IPS DF 6.9 (cell line): Measurements from ENCODE around the gene MAGI2.

Experiments
- DNase-seq: peaks from one replicate; pipeline ENCODE4 v3.0.0-alpha.2; 2013; ENCODE audit warnings: low read depth, low spot score
- H3K27ac ChIP-seq: one replicate; pipeline ENCODE4 v1.5.1; 2013; ENCODE audit warnings: low read length, control low read depth
- H3K27me3 ChIP-seq: 2 replicates; pipeline ENCODE4 v1.6.1; 2013; ENCODE audit warnings: mild to moderate bottlenecking, low read length; ENCODE audit not compliant: control insufficient read depth, insufficient read depth
- H3K36me3 ChIP-seq: 2 replicates; pipeline ENCODE4 v1.6.1; 2013; ENCODE audit warnings: low read length; ENCODE audit not compliant: control insufficient read depth, insufficient read depth
- H3K4me1 ChIP-seq: 2 replicates; pipeline ENCODE4 v1.6.1; 2013; ENCODE audit warnings: low read length; ENCODE audit not compliant: control insufficient read depth, insufficient read depth
- H3K4me3 ChIP-seq: 2 replicates; pipeline ENCODE4 v1.5.1; 2013; ENCODE audit warnings: mild to moderate bottlenecking, low read length
- H3K9me3 ChIP-seq: 2 replicates; pipeline ENCODE4 v1.6.1; 2013; ENCODE audit warnings: low read length, inconsistent platforms; ENCODE audit not compliant: control insufficient read depth, insufficient read depth
- WGBS: extraction: QIAGEN DNeasy Blood & Tissue Kit; methylation state at CpG from one replicate; pipeline ENCODE4 v1.1.7; 2013; ENCODE audit warnings: mixed read lengths, missing lambda C conversion rate; ENCODE audit not compliant: insufficient read length, insufficient coverage; 5-methylcytosine and 5-hydroxymethylcytosine counted together

Gene MAGI2

GRCh38 chr7:78020874-78021249, 1432.6 kb downstream of the MAGI2 start:
- no peak overlapping the region for H3K27ac ChIP-seq
- H3K4me3 ChIP-seq: no peak overlapping the region
- H3K4me1 ChIP-seq: 0 out of 2 replicates have a peak, but pooled peaks cover 2% of the 10 kb centered on the region
- no peak for DNase-seq
- peaks cover 2% of the 10 kb centered on the region; the same call in 1 of the 2 replicates for H3K27me3 ChIP-seq
- no peaks in the 10 kb centered on the region for H3K9me3 ChIP-seq
- no peaks in the 10 kb centered on the region for H3K36me3 ChIP-seq

- 0 out of 2 replicates have a peak, but pooled peaks cover 2% of the 10 kb centered on the region for H3K4me1 ChIP-seq
- no peak for DNase-seq
- H3K27me3 ChIP-seq: peaks cover 2% of the 10 kb centered on the region; the same call in 1 of the 2 replicates
- peak overlapping the region; percentile 38; the same call in 1 of the 2 replicates for H3K4me3 ChIP-seq
- WGBS: no CpG with 5 or more reads among the region's 25 CpGs
- no peaks in the 10 kb centered on the region for H3K36me3 ChIP-seq
- no peaks in the 10 kb centered on the region for H3K9me3 ChIP-seq
- no peak overlapping the region for H3K27ac ChIP-seq
These were observed 1433.2 kb downstream of the MAGI2 start for GRCh38 chr7:78020136-78020873.

- H3K4me3 ChIP-seq: peak overlapping the region; percentile 38; the same call in 1 of the 2 replicates
- H3K4me1 ChIP-seq: 0 out of 2 replicates have a peak, but pooled peaks cover 2% of the 10 kb centered on the region
- no peaks in the 10 kb centered on the region for H3K36me3 ChIP-seq
- DNase-seq: no peak
- peaks cover 2% of the 10 kb centered on the region; the same call in 1 of the 2 replicates for H3K27me3 ChIP-seq
- no CpG with 5 or more reads among the region's 88 CpGs for whole genome bisulfite sequencing
- H3K27ac ChIP-seq: no peak overlapping the region
- H3K9me3 ChIP-seq: no peaks in the 10 kb centered on the region
These were observed 1433.9 kb downstream of the MAGI2 start for GRCh38 chr7:78019447-78020135.

- H3K27ac ChIP-seq: no peak overlapping the region
- no peaks in the 10 kb centered on the region for H3K9me3 ChIP-seq
- H3K27me3 ChIP-seq: peaks cover 2% of the 10 kb centered on the region; the same call in 1 of the 2 replicates
- no peak for DNase-seq
- H3K4me3 ChIP-seq: peak overlapping the region; percentile 25; the same call in 1 of the 2 replicates
- WGBS: no CpG with 5 or more reads among the region's 51 CpGs
- H3K4me1 ChIP-seq: 0 out of 2 replicates have a peak, but pooled peaks cover 2% of the 10 kb centered on the region
- no peaks in the 10 kb centered on the region for H3K36me3 ChIP-seq
These were observed 1434.6 kb downstream of the MAGI2 start for GRCh38 chr7:78018641-78019446.

- no peak for DNase-seq
- no CpG with 5 or more reads among the region's 5 CpGs for WGBS
- no peak overlapping the region for H3K4me3 ChIP-seq
These were observed 1435.8 kb downstream of the MAGI2 start for GRCh38 chr7:78017591-78018100.

GRCh38 chr7:78015574-78016260, 1437.8 kb downstream of the MAGI2 start:
- H3K9me3 ChIP-seq: no peaks in the 10 kb centered on the region
- H3K4me3 ChIP-seq: no peak overlapping the region
- no peak for DNase-seq
- H3K27ac ChIP-seq: no peak overlapping the region
- H3K36me3 ChIP-seq: no peaks in the 10 kb centered on the region
- 0 out of 2 replicates have a peak, but pooled peaks cover 2% of the 10 kb centered on the region for H3K4me1 ChIP-seq
- no CpG with 5 or more reads among the region's 5 CpGs for WGBS
- peaks cover 2% of the 10 kb centered on the region for H3K27me3 ChIP-seq

More at GRCh38 chr7:78017591-78018100, 1435.8 kb downstream of the MAGI2 start:
- Histone ChIP-seq H3K36me3 (no peaks in the 10 kb centered on the region), H3K9me3 (no peaks in the 10 kb centered on the region), H3K27me3 (peaks cover 2% of the 10 kb centered on the region; the same call in 1 of the 2 replicates), H3K27ac (no peak overlapping the region), H3K4me1 (0 out of 2 replicates have a peak, but pooled peaks cover 2% of the 10 kb centered on the region)

- no peak overlapping the region for H3K27ac ChIP-seq
- H3K4me3 ChIP-seq: no peak overlapping the region
These were observed 1439.1 kb downstream of the MAGI2 start for GRCh38 chr7:78014401-78014800.

GRCh38 chr7:78013386-78013785, 1440.1 kb downstream of the MAGI2 start:
- Histone ChIP-seq H3K4me1 (no peaks in the 10 kb centered on the region), H3K27me3 (no peaks in the 10 kb centered on the region; the same call in 1 of the 2 replicates), H3K4me3 (no peak overlapping the region), H3K9me3 (no peaks in the 10 kb centered on the region), H3K36me3 (no peaks in the 10 kb centered on the region), H3K27ac (no peak overlapping the region)
- DNase-seq: no peak
- no CpG with 5 or more reads among the region's 3 CpGs for WGBS

More at GRCh38 chr7:78014401-78014800, 1439.1 kb downstream of the MAGI2 start:
- Histone ChIP-seq H3K9me3 (no peaks in the 10 kb centered on the region), H3K4me1 (0 out of 2 replicates have a peak, but pooled peaks cover 2% of the 10 kb centered on the region), H3K36me3 (no peaks in the 10 kb centered on the region), H3K27me3 (peaks cover 2% of the 10 kb centered on the region)
- no peak for DNase-seq
- no CpG with 5 or more reads among the region's 3 CpGs for WGBS

- DNase-seq: no peak
- no peaks in the 10 kb centered on the region for H3K36me3 ChIP-seq
- H3K4me3 ChIP-seq: no peak overlapping the region
- no peaks in the 10 kb centered on the region for H3K9me3 ChIP-seq
- no CpG with 5 or more reads among the region's 5 CpGs for WGBS
- no peaks in the 10 kb centered on the region; the same call in 1 of the 2 replicates for H3K27me3 ChIP-seq
- no peak overlapping the region for H3K27ac ChIP-seq
- no peaks in the 10 kb centered on the region for H3K4me1 ChIP-seq
These were observed 1441.8 kb downstream of the MAGI2 start for GRCh38 chr7:78011642-78012041.
